Panc1 (cell line): ENCODE measurements around the gene ACSM3.
A peak's percentile ranks its signal among the peaks of the same experiment; 100 is the strongest.

Experiments
- CTCF ChIP-seq: fragments of 450-650 bp; IDR thresholded peaks from 2 replicates; pipeline ENCODE4 v1.5.1; 2017; ENCODE audit warnings: mild to moderate bottlenecking
- POLR2AphosphoS5 ChIP-seq: IDR thresholded peaks from 2 replicates; pipeline ENCODE4 v1.6.1; 2012; ENCODE audit warnings: mild to moderate bottlenecking, low read depth, low read length, moderate library complexity
- REST ChIP-seq, 2 experiments: IDR thresholded peaks; 2 replicates each; pipeline ENCODE4 v1.6.1; 2011 to 2012; ENCODE audit warnings: low read depth in 2 of 2, control low read depth in 1 of 2, low read length in 1 of 2, mild to moderate bottlenecking in 1 of 2, moderate library complexity in 1 of 2; ENCODE audit not compliant: insufficient read depth in 1 of 2

GRCh38 chr16:20741554-20742285 is 22.1 kb upstream of the ACSM3 start, which contains the start of gene THUMPD1:
- TF ChIP-seq CTCF, result peak; percentile 27
- 0 out of 4 replicates have a peak, but pooled peaks of 1 of the 2 experiments have one; percentile 51 for TF ChIP-seq REST (IDR thresholded peaks at IDR 0.05; ENCODE audit: insufficient read depth in 1 of 2, low read depth in 2 of 2, low read length in 1 of 2)
- peak; percentile 77 for TF ChIP-seq POLR2AphosphoS5
